Activated CD4-positive, alpha-beta T cell treated with anti-CD3 and anti-CD28 coated beads, Interleukin-2, amount 50 U/mL, for 48 hours (primary cell): Measurements from ENCODE around the gene CXCR5.

ENCODE experiments used
- DNase-seq, 2 experiments: peaks; one replicate each; pipeline ENCODE4 v3.0.0-alpha.2; 2020

Gene CXCR5

DNA sequence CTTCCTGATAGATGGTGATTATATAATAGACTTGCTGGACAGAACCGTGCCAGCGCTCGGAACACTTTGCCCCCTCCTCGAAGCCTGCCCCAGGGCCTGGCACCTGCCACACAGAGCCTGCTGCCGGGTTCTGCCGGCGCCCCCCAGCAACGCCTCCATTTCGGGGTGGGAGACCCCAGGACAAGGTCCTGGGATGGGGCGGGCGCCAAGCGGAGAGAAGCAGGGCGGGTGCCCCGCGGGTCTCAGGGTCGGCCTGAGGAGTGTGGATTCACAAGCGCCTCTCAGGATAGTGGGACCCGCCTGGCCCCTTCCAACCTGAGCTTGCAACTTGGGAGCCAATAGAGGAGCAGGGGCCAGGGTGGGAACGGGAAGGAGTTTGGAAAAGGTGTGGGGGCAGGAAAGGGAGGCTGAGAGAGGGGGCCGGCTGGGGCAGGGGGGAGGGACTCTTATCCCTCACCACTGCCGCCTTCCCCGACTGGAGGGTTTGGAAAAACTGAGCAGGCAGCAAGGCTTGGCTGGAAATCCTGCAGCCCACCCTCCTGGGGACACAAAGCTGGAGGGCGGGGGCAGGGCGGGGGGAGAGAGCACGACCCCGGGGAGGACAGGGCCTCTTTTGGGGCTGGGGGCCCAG is 45.3 kb downstream of the CXCR5 start:
- DNase-seq: peak; percentile 56 to 61

DNA sequence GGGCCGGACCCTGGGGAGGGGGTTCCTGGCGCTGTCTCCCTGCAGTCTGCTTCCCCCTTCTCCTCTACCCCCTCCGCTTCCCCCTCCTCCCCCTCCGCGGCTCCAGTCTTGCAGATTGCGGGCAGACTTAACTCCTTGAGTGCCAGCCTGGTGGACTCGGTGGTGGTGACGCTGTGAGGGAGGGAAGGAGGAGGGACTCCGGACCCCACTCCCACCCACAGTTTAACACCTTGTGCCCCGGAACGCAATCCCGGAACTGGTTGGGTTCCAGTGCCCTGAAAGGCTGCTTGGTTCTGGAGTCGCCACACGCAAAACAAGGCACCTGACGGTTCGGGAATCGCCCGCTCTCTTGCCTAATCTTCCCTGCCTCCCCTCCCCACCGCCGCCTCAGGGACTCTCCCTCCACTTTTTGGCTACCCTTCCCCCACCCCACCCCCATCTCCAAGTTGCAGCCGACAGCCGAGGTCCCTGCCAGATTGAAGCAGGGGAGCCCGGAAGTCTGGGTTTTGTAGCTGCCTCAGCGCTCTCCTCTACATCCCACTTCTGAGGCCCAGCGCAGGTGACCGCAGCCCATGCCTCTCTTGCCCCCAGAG is 45.9 kb downstream of the CXCR5 start:
- peak; percentile 76 to 80 for DNase-seq

- DNase-seq: peak; percentile 96
Measured at GRCh38 chr11:118930094-118930712, 46.5 kb downstream of the CXCR5 start.

DNA sequence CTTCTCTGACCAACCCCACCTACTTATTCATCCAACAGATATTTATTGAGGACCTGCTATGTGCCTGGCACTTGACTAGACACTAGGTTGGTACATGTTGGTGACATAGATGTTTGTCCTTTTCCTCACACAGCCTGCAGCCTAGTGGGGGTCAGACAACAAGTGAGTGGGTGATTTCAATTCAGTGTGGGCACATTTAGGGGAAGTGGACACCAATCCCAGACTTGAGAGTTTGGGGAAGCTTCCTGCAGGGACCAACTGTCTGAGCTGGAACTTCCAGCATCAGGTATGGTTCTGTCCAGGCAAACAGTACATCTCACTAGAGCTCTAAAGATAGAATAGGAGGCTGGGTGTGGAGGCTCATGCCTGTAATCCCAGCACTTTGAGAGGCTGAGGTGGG is 47.9 kb downstream of the CXCR5 start:
- no peak for DNase-seq

GRCh38 chr11:118933486-118933885 is 49.8 kb downstream of the CXCR5 start:
- no peak for DNase-seq

DNA sequence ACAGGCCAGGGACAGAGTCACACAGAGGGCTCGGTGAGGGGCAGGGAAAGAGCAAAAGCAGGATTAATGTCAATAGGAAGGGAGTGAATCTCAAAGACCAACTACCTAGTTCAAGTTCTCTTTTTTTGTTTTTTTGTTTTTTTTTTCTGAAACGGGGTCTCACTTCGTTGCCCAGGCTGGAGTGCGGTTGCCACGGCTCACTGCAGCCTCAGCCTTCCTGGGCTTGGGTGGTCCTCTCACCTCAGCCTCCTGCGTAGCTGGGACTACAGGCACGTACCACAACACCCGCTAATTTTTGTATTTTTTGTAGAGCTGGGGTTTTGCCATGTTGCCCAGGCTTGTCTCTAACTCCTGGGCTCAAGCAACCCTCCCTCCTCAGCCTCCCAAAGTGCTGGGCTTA is 51.7 kb downstream of the CXCR5 start:
- DNase-seq: no peak

DNA sequence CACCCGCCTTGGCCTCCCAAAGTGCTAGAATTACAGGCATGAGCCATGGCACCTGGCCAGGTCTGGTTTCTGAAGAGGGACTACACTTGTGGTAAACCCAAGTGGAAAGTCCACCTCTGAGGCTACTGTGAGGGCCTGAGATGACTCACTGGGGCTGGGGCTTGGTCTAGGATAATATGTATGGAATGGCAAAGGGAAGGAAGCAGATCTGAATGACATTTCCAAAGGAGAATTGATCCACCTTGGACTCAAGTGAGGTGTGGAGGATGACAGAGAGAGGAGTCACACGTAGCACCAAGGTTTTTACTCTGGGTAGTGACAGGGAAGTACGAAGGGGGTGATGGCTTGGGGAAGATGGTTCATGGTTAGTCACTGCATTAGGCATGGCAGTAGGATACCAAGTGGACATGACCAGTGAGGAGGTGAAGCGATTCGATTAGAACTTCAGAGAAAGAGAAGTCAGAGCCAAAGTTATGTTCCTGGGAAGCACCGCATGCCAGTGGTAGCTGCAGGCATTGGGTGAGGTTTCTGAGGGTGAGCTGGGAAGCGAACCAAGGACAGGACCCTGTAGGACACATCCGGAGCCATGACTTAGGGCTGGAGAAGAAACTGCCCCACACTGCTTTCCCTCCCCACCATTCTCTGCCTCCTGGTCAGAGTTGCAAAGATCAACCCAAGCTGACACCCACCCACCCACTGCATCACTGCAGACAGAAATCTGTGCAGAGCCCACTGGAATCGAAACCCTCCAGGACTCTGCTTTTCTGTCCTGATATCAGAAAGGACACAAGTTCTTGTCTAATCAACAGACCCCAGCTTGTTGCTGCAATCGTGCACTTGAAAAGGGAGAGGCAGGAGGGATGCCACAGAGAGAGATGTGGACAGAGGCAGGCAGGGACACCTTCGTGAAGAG is 55.1 kb downstream of the CXCR5 start:
- DNase-seq: peak in 1 of 2 experiments; percentile 20

- DNase-seq: no peak
Measured at GRCh38 chr11:118939404-118939915, 55.8 kb downstream of the CXCR5 start.

DNA sequence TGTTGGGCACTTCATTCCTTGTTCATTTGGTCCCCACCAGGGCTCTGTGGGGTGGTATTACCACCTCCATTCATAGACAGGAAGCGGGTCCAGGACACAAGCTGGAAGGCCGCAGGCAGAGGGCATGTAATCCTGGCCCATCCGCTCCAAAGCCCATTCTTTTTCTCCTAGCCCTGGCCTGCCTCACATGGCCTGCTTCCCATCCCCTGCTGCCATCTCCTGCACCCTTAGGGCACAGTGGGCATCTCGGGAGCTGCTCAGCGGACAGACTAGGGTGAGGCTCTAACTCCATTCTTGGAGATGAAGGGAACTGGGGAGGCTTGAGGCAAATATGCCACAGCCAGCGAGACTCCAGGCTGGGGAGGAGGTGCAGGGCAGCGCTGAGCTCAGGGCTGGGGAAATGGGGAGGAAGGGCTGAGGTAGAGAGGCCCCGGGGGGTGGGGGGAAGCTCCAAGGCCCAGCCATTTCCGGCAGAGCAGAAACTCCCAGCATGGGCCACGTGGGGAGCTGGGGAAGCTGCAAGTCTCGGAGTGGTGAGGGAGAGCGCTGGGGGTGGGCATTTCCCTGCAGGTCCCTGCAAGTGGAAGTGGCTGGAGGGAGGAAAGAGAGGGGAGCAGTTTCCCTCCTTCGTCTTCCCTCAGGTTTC is 56.4 kb downstream of the CXCR5 start:
- DNase-seq: peak; percentile 69 to 75

DNA sequence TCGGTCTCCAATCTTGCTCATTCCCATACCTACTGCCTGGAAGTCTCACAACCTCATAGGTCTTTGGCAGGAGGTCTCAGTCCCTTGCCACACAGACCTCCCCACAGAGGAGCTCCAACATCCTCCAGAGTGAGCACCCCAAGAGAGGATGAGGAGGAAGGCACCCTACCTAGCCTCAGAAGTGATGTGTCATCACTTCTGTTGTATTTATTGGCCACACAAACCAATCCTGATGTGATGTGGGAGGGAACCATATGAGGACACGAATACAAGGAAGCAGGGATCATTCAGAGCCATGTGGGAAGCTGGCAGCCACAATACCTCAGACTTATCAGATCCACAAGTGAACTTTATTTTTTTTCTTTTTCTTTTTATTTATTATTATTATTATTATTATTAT is 63.4 kb downstream of the CXCR5 start:
- no peak for DNase-seq
